MCF 10A (cell line): ENCODE measurements around the gene HS3ST5. TPM values are rescaled to one million over a fixed set of nuclear protein-coding genes. Genes with fewer than 3 reads are reported as not detected.

Experiments
- BruUV-seq: library from RNA; stranded (reverse); fragments of 400-500 nt; replicated peaks from 2 replicates; lab custom pipeline; 2021; lab: Mats Ljungman, UMichigan
- CTCF ChIA-PET: fragments of 300-600 bp; sonication (Branson Sonifier 250); formaldehyde crosslinking; extraction: SDS; loops from one replicate; lab custom pipeline; 2021; ENCODE audit warnings: antibody characterized with exemption, inconsistent platforms; lab: Yijun Ruan, JAX
- POLR2A ChIA-PET: fragments of 300-600, 350-650 bp; sonication (Branson Sonifier 250); formaldehyde crosslinking; extraction: SDS; loops from one replicate; lab custom pipeline; 2020; ENCODE audit warnings: antibody characterized with exemption, inconsistent platforms; lab: Yijun Ruan, JAX
- DNase-seq: peaks from one replicate; pipeline ENCODE4 v3.0.0-alpha.2; 2018; ENCODE audit not compliant: unreplicated experiment
- H3K27ac Mint-ChIP-seq: one replicate; pipeline ENCODE4 v1.8.0; 2022; ENCODE audit warnings: mild to moderate bottlenecking, low read depth, mixed read lengths; ENCODE audit not compliant: unreplicated experiment
- H3K27me3 Mint-ChIP-seq: one replicate; pipeline ENCODE4 v1.8.0; 2022; ENCODE audit warnings: mixed read lengths; ENCODE audit not compliant: insufficient read depth, unreplicated experiment
- H3K36me3 Mint-ChIP-seq: one replicate; pipeline ENCODE4 v1.8.0; 2022; ENCODE audit warnings: mild to moderate bottlenecking, moderate library complexity, mixed read lengths; ENCODE audit not compliant: insufficient read depth, unreplicated experiment
- H3K4me1 Mint-ChIP-seq: one replicate; pipeline ENCODE4 v1.8.0; 2022; ENCODE audit warnings: mixed read lengths; ENCODE audit not compliant: insufficient read depth, unreplicated experiment
- H3K4me3 Mint-ChIP-seq: one replicate; pipeline ENCODE4 v1.8.0; 2022; ENCODE audit warnings: mild to moderate bottlenecking, moderate library complexity, mixed read lengths; ENCODE audit not compliant: unreplicated experiment
- H3K9me3 Mint-ChIP-seq: one replicate; pipeline ENCODE4 v1.8.0; 2022; ENCODE audit warnings: mixed read lengths; ENCODE audit not compliant: unreplicated experiment
- CTCF ChIP-seq: fragments of 200-600 bp; IDR thresholded peaks from one replicate; pipeline ENCODE4 v1.8.0; 2022; ENCODE audit warnings: antibody characterized with exemption, mild to moderate bottlenecking; ENCODE audit not compliant: unreplicated experiment
- intact Hi-C: fragments of 100-400 bp; cut with micrococcal nuclease; formaldehyde crosslinking; loops from 2 replicates; pipeline ENCODE4 v1.14.1; 2022
- total RNA-seq: library from RNA; stranded (reverse); gene quantifications from 2 replicates; pipeline ENCODE4 v1.2.3, GENCODE V29; 2022

The HS3ST5 gene
- total RNA-seq, 1 experiment from 2014 or later = not detected

GRCh38 chr6:114058435-114058834, 284.4 kb downstream of the HS3ST5 start:
- Mint-ChIP-seq H3K4me1 (no peaks in the 10 kb centered on the region), H3K27ac (no peak overlapping the region), H3K27me3 (no peaks in the 10 kb centered on the region), H3K9me3 (no peaks in the 10 kb centered on the region), H3K36me3 (peaks cover 3% of the 10 kb centered on the region), H3K4me3 (no peak overlapping the region)
- intact Hi-C loops = no loop called here
- TF ChIP-seq CTCF = no peak
- ChIA-PET CTCF (no interaction called here), POLR2A (no interaction called here)
- no peak for DNase-seq
- no TSS peak for BruUV-seq

GRCh38 chr6:114055763-114056162, 287.1 kb downstream of the HS3ST5 start:
- POLR2A ChIA-PET = no interaction called here
- no peak overlapping the region for H3K4me3 Mint-ChIP-seq
- no peaks in the 10 kb centered on the region for H3K36me3 Mint-ChIP-seq
- no peak overlapping the region for H3K27ac Mint-ChIP-seq
- H3K9me3 Mint-ChIP-seq = no peaks in the 10 kb centered on the region
- H3K27me3 Mint-ChIP-seq = no peaks in the 10 kb centered on the region
- no peak for TF ChIP-seq CTCF
- CTCF ChIA-PET = no interaction called here
- H3K4me1 Mint-ChIP-seq = no peaks in the 10 kb centered on the region
- intact Hi-C loops = no loop called here
- no TSS peak for BruUV-seq
- no peak for DNase-seq

- ChIA-PET POLR2A (no interaction called here), CTCF (no interaction called here)
- H3K27me3 Mint-ChIP-seq = no peaks in the 10 kb centered on the region
These were observed 287.5 kb downstream of the HS3ST5 start for GRCh38 chr6:114055349-114055748.

GRCh38 chr6:114053791-114054190, 289.0 kb downstream of the HS3ST5 start:
- no peaks in the 10 kb centered on the region for H3K27me3 Mint-ChIP-seq
- H3K36me3 Mint-ChIP-seq = no peaks in the 10 kb centered on the region
- ChIA-PET POLR2A (no interaction called here), CTCF (interaction anchor here (0.6 kb wide), 1 partner anchor 55 kb away, joined by 3 read pairs; no protein-coding TSS in a partner anchor)
- peaks cover 6% of the 10 kb centered on the region for H3K4me1 Mint-ChIP-seq
- BruUV-seq = no TSS peak
- intact Hi-C loops = no loop called here
- H3K4me3 Mint-ChIP-seq = no peak overlapping the region
- H3K27ac Mint-ChIP-seq = no peak overlapping the region
- TF ChIP-seq CTCF = no peak
- peaks cover under 1% of the 10 kb centered on the region for H3K9me3 Mint-ChIP-seq
- DNase-seq = no peak

More at GRCh38 chr6:114055349-114055748, 287.5 kb downstream of the HS3ST5 start:
- TF ChIP-seq CTCF = no peak
- H3K4me3 Mint-ChIP-seq = no peak overlapping the region
- H3K27ac Mint-ChIP-seq = no peak overlapping the region
- H3K36me3 Mint-ChIP-seq = no peaks in the 10 kb centered on the region
- intact Hi-C loops = no loop called here
- no peaks in the 10 kb centered on the region for H3K4me1 Mint-ChIP-seq
- no peak for DNase-seq
- BruUV-seq = no TSS peak
- no peaks in the 10 kb centered on the region for H3K9me3 Mint-ChIP-seq
